ENCODE results near the gene ANKRD66. TPM values are rescaled to one million over a fixed set of nuclear protein-coding genes. Genes with fewer than 3 reads are reported as not detected.
"Not testable (repeated sequence)": the region's sequence is repeated elsewhere in the genome, so short reads cannot be mapped to it uniquely, and the experiment has no call there.

ANKRD66 gene
- not detected for polyA plus RNA-seq (2013, experiment 1 of 2; ENCODE audit: insufficient read length)
- polyA plus RNA-seq (2013, experiment 2 of 2; ENCODE audit: insufficient read length), result not detected

- no peak for DNase-seq
Measured at GRCh38 chr6:46746696-46747095, at the start of gene ANKRD66. Gene ANKRD66, plus strand, starts transcription at chr6:46746933. Its CDS starts 5,016 bp downstream, at chr6:46751949.

GRCh38 chr6:46699970-46700369, 46.8 kb upstream of the ANKRD66 start:
- DNase-seq, result no peak

GRCh38 chr6:46704562-46704961, 42.2 kb upstream of the ANKRD66 start:
- no peak for DNase-seq

- DNase-seq, result no peak
Measured at GRCh38 chr6:46706464-46706863, 40.3 kb upstream of the ANKRD66 start.

GRCh38 chr6:46711491-46711890, 35.2 kb upstream of the ANKRD66 start:
- no peak for DNase-seq

- no peak for DNase-seq
Measured at GRCh38 chr6:46715141-46715540, 31.6 kb upstream of the ANKRD66 start.

- DNase-seq, result no peak
Measured at GRCh38 chr6:46719099-46719498, 27.6 kb upstream of the ANKRD66 start.

GRCh38 chr6:46720401-46720800, 26.3 kb upstream of the ANKRD66 start:
- no peak for DNase-seq

GRCh38 chr6:46729787-46730326, 16.9 kb upstream of the ANKRD66 start:
- DNase-seq, result no peak

GRCh38 chr6:46730921-46731461, 15.7 kb upstream of the ANKRD66 start:
- no peak for DNase-seq

- no peak for DNase-seq
Measured at GRCh38 chr6:46733341-46733801, 13.4 kb upstream of the ANKRD66 start.

- peak; percentile 6 for DNase-seq
Measured at GRCh38 chr6:46734867-46735719, 11.6 kb upstream of the ANKRD66 start, which contains the start of gene PLA2G7. Gene PLA2G7, minus strand, starts transcription at chr6:46735375. Its CDS starts 12,484 bp downstream, at chr6:46722891.

- no peak for DNase-seq
Measured at GRCh38 chr6:46735720-46736031, 11.1 kb upstream of the ANKRD66 start.

GRCh38 chr6:46736906-46737305, 9.8 kb upstream of the ANKRD66 start:
- DNase-seq, result no peak

GRCh38 chr6:46741482-46741881, 5.3 kb upstream of the ANKRD66 start:
- no peak for DNase-seq

- DNase-seq, result no peak
Measured at GRCh38 chr6:46741910-46742309, 4.8 kb upstream of the ANKRD66 start.

GRCh38 chr6:46743425-46744158, 3.1 kb upstream of the ANKRD66 start:
- no peak for DNase-seq

- DNase-seq, result not testable (repeated sequence)
Measured at GRCh38 chr6:46744159-46744725, 2.5 kb upstream of the ANKRD66 start.

- no peak for DNase-seq
Measured at GRCh38 chr6:46745973-46746372, 760 bp upstream of the ANKRD66 start.

- no peak for DNase-seq
Measured at GRCh38 chr6:46748940-46749503, 2.3 kb downstream of the ANKRD66 start.

GRCh38 chr6:46749731-46750130, 3.0 kb downstream of the ANKRD66 start:
- no peak for DNase-seq

GRCh38 chr6:46751658-46752057, 4.9 kb downstream of the ANKRD66 start:
- DNase-seq, result no peak

Data from fibroblast of skin of scalp (primary cell).